NOMO-1 (cell line): ENCODE measurements around the gene CCN5.
"Not testable (repeated sequence)": the region's sequence is repeated elsewhere in the genome, so short reads cannot be mapped to it uniquely, and the experiment has no call there.

ENCODE experiments used
- DNase-seq, 2 experiments: peaks; one replicate each; lab custom pipeline; 2025; ENCODE audit not compliant: unreplicated experiment in 2 of 2; lab: John Stamatoyannopoulos, UW

The CCN5 gene

GRCh38 chr20:44714701-44715498, at the start of gene CCN5:
Gene CCN5, plus strand, starts transcription at chr20:44715369. Its CDS starts 22 bp downstream, at chr20:44715391.
- DNase-seq, result peak; percentile 1 to 16

GRCh38 chr20:44666066-44666465, 49.1 kb upstream of the CCN5 start:
- no peak for DNase-seq

DNA sequence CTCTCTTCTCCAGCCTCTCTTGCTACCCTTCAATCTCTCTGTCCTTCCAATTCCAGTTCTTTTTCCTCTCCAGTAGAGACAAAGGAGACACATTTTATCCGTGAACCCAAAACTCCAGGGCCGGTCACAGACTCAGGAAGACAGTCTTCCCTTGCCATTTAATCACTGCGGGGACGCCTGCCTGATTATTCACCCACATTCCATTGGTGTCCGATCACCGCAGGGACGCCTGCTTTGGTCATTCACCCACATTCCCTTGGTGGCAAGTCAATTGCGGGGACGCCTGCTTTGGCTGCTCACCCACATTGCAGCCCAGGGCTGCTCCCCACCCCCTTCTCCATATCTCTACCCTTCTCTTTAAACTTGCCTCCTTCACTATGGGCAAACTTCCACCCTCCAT, 44.3 kb upstream of the CCN5 start:
- DNase-seq, result not testable (repeated sequence)

- peak; percentile 64 to 94 for DNase-seq
Measured at GRCh38 chr20:44671541-44671940, 43.6 kb upstream of the CCN5 start.

DNA sequence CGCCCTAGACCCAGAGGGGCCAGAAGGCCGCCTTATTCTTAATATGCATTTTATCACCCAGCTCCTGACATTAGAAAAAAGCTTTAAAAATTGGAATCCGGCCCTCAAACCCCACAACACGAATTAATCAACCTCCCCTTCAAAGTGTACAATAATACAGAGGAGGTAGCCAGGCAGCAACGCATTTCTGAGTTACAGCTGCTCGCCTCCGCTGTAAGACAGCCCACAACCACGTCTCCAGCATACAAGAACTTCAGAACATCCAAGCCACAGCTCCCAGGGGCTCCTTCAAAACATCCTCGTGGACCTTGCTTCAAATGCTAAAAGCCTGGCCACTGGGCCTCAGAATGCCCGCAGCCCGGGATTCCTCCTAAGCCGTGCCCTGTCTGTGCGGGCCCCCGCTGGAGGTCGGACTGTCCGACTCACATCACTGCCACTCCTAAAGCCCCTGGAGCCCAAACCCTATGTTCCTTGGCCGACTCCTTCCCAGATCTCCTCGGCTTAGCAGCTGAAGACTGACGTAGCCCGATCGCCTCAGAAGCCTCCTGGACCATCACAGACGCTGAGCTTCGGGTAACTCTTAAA, 42.8 kb upstream of the CCN5 start:
- not testable (repeated sequence) for DNase-seq

DNA sequence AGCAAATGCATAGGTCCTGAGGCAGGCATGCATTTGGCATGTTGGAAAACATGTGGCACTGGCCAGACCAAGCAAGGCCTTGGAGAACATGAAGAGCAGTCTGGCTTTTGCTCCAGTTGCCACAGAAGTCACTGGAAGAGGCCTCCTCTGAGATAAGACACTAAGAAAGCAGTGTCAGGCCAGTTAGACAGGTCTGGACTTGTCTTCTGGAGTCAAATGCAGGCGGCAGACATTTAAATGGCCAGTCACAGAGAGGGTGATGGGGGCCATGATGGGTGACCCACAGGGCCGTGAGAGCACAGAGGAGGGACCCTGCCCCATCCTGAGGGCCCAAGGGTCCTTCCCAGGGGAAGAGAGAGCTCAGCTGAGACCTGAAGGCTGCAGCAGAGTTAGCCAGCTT, 36.9 kb upstream of the CCN5 start:
- peak in 1 of 2 experiments; percentile 20 for DNase-seq

DNA sequence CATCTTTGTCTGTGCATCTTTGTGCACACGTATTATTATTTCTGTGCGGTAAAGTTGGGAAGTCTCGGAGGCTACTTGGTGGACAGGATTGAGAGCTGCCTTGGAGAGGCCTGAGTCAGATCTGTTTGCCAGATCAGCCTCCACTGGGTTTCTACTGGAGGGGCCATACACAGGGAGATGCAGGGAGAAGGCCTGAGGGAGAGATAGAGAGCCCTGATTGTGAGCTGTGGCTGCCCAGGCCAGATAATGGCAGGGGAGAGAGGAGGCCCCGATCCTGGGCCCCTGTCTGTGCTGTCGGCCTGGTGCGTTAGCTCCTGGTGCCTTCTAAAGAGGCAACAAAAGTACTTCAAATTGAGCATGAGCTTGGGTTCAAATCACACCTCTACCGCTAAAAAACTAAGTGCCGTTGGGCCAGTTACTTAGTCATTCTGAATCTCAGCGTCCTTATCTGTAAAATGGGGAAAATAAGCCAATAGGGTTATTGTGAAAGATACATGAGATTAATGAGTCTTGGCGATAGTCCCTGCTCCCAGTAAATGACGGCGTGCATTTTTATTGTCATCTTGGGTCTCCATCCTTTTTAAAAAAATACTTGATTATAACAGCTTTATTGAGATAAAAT, 36.1 kb upstream of the CCN5 start:
- DNase-seq, result no peak

DNA sequence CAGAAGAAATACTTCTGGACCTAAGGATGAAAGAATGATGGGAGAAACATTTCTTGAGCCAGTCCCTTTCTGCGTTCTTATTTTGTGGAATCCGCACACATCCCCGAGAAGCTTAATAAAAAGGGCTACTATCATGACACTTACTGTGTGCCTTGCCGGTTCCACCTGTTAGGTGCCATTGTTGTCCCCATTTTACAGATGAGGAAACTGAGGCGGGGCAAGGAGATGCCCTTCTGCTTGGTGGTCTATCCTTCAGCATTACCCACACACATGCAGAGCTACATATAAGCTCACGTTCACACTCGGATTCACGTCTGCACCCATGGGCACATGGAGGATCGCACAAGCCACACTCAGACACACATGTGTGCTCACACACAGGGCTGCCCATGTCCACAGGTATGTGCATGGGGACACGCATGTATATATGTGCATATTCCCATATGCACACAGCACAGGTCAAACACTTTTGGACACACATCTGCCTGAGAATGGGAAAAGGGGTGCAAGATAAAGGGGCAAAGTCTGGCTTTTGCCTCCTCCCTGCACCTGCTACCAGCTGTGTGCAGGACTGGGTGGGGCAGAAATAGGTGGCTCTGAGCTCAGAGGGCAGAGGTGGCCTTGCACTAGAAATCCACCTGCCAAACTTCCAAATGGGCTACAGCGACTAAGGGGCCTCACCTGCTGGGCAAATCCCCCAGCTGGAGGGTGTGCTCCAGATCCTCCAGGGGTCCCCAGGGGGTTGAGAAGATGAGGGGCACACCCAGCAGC, 33.2 kb upstream of the CCN5 start:
- no peak for DNase-seq

DNA sequence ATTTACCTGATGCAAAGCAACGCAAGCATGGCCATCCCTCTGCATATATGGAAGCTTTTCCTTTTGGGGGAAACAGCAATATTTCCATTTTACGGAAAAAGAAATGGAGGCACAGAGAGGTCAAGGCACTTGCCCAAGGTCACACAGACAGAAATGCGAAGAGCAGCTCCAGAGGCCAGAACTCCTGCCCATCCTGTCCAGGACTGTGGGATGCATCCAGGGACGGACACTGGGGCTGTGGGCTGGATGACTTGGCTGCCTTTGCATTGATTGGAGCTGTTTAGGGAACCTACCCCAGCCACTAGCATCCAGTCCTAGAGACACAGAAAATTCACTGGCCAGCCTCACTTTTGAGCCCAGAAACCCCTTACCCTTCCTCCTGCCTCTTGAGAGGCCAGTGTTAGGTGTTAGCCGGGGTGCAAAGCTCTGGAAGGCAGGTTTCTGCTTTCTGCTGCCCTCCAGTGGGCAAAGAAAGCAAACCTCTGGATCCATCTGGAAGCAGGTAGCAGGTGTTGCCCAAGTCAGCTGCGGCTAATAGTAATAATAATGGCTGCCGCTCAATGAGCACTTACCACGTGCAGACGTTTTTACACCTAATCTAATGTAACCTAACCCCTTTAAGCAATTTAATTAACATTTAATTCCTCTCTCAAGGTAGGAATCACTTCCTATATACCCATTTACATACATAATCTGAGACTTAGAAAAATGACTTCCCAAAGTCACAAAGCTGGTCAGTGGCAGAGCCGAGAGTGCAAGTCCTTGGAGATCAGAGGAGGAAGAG, 31.7 kb upstream of the CCN5 start:
- DNase-seq, result peak in 1 of 2 experiments; percentile 4

DNA sequence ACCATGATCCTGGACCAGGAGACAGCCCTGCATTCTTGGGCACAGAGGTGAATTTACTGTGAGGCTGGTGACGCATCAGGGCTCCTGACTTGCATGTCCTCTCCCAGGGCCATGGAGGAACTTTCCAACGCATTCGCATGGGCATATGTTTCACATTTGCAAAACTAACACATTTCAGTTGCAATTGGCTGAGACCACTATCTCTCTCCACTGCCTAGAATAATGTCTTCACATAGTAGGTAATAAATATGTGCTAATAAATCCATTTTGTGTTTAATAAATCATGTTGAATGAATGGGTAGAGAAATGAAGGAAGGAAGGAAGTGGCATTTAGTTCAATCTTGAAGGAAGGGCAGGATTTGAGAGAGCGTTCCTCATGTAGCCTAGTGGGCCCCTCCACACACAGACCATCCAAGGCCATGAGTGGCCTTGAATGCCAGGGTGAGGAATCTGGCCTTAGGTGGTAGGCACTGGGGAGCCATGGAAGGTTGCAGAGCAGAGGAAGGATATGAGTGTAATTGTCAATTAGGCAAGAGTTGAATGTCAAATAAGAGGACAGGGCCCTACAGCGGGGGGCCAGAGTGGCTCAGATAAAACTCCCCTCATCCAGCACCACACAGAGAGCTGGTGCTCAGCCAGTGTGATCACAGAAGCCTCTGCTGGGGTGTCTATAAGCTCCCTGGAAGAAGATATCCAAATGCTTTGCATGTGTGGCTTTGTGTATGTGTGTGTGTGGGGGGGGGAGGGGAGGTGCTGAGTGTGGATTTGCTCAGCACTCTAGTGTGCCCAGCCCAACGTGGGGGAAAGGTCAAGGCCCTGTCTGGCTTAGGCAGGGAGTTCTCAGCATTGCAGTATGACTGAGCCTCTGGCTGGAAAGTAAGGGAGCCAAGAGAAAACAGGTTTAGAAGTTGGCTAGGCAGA, 30.9 kb upstream of the CCN5 start:
- no peak for DNase-seq

DNA sequence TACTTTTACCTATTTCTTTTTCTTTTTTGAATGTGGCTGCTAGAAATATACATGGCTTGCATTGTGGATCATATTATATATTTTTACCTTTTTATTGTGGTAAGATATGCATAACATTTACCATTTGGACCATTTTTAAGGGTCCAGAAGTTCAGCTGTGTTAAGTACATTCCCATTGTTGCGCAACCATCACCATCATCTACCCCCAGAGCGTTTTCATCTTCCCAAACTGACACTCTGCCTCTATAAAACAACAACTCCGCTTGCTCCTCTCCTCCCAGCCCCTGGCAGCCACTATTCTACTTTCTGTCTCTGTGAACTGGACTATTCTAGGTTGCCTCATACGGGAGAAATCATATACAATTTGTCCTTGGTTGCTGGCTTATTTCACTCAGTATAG, 28.2 kb upstream of the CCN5 start:
- DNase-seq, result no peak

DNA sequence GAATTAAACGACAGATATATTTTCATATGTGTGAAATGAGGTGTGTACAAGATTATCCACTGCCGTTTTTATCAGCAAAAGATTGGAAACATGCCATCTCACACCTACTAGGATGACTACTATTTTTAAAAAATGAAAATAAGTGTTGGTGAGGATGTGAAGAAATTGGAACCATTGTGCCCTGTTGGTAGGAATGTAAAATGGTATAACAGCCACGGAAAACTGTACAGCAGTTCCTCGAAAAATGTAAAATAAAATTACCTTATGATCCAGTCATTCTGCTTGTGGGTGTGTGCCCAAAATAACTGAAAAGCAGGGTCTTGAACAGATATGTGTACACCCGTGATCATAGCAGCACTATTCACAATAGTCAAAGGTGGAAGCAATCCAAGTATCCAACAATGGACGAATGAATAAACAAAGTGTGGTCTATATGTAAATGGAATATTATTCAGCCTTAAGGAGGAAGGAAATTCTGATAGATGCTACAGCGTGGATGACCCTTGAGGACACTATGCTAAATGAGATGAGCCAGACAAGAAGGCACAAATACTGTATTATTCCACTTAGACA, 27.0 kb upstream of the CCN5 start:
- no peak for DNase-seq

GRCh38 chr20:44689809-44690208, 25.4 kb upstream of the CCN5 start:
- no peak for DNase-seq

DNA sequence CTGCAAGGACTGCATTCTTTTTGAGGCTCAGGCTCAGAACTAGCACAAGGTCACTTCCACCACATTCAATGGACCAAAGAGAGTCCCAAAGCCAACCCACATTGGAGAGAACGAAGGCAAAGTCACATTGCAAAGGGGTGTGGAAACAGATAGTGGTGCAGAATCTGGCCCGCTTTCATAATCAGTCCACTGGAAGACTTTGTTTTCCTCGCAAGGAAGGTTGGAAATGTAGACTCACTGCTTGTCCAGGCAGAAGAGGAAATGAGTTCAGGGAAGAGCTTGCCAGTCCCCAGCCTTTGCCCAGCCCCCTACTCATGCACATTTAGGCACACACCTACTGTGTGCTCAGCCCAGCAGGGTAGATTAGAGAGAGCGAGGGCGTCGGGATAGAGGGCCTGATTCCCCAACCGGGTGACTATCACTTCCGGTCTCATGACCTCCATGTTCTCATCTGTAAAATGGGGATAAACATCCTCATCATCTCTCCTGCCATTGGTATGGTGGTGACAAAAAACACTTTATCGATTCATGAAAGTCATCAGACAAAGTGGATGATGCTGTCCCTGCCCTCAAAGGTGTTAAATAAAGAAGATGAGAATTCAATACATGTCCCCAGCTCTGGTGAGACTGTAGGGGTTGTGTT, 24.3 kb upstream of the CCN5 start:
- no peak for DNase-seq

GRCh38 chr20:44691424-44692423, 23.4 kb upstream of the CCN5 start:
- no peak for DNase-seq

DNA sequence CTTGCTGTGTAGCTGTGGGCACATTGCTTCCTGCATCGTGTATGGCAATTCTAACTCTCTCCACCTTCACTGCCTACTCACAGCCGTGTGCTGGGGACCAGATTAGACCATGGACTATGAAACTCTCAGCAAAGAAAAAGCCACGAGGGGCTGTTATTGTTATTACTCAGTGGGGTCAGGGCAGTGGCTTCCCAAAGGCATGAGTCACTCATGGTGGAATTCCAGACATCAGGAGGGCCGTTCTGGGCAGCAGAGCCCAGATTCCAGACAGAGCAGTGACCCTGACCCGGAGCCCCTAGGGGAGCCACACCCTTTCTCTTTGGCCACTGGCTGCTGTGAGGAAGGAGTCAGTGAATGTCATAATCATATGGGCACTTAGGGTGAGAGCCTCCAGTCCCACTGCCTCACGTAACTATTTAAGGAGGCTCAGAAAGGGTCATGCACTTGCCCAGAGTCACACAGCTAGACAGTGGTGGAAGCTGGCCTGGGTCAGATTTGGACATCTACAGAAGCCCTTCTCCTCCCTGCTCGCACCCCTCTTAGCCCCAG, 22.2 kb upstream of the CCN5 start:
- DNase-seq, result no peak

GRCh38 chr20:44693627-44694026, 21.5 kb upstream of the CCN5 start:
- no peak for DNase-seq
